Ascending aorta (tissue), 2 donors: ENCODE measurements around the gene ARHGDIB. TPM values are rescaled to one million over a fixed set of nuclear protein-coding genes. Genes with fewer than 3 reads are reported as not detected.

Experiments used
- DNase-seq, 2 donors: peaks; one replicate each; pipeline ENCODE4 v3.0.0-alpha.2; 2019; ENCODE audit warnings: low spot score in 2 of 2
- H3K27ac ChIP-seq, 2 donors: fragments of 200-600 bp; sonication (generic); one replicate each; pipeline ENCODE4 v1.5.1; 2016 to 2017; ENCODE audit warnings: mild to moderate bottlenecking in 1 of 2
- H3K27me3 ChIP-seq: fragments of 200-600 bp; sonication (generic); one replicate; pipeline ENCODE4 v1.5.1; 2017
- H3K36me3 ChIP-seq, 2 donors: fragments of 200-600 bp; sonication (generic); one replicate each; pipeline ENCODE4 v1.5.1; 2016
- H3K4me1 ChIP-seq, 2 donors: fragments of 200-600 bp; sonication (generic); one replicate each; pipeline ENCODE4 v1.5.1; 2016 to 2017; ENCODE audit warnings: mild to moderate bottlenecking in 1 of 2
- H3K4me3 ChIP-seq, 2 donors: fragments of 200-600 bp; sonication (generic); one replicate each; pipeline ENCODE4 v1.5.1; 2016 to 2017; ENCODE audit warnings: mild to moderate bottlenecking in 1 of 2
- H3K9me3 ChIP-seq, 2 donors: fragments of 200-600 bp; sonication (generic); one replicate each; pipeline ENCODE4 v1.5.1; 2016
- CTCF ChIP-seq, 3 experiments: fragments of 200-600 bp in 2 of 3; fragments of 450-650 bp in 1 of 3; sonication (generic) in 2 of 3; IDR thresholded peaks; one replicate each; pipeline ENCODE4 v1.5.1; 2016 to 2019; ENCODE audit warnings: antibody characterized with exemption in 3 of 3, mild to moderate bottlenecking in 1 of 3, moderate library complexity in 1 of 3
- intact Hi-C: fragments of 100-400 bp; cut with DNase I; formaldehyde crosslinking; loops from one replicate; pipeline ENCODE4 v1.15.1; 2023
- total RNA-seq: library from RNA; depleted of rRNA; stranded (reverse); fragments of >200 nt; gene quantifications from one replicate; pipeline ENCODE4 v1.1.0, GENCODE V29; 2016

The ARHGDIB gene
- total RNA-seq, 1 donor from 2014 or later: 87.1 TPM

- peaks cover 0 to 6% of the 10 kb centered on the region in 2 donors for H3K4me1 ChIP-seq
- TF ChIP-seq CTCF (IDR thresholded peaks at IDR 0.05): no peak
- no peak overlapping the region for H3K4me3 ChIP-seq
- H3K27ac ChIP-seq: no peak overlapping the region
- intact Hi-C loops: loop anchor here (5.0 to 10.0 kb wide), 3 partner anchors 39 to 356 kb away; a partner anchor contains a TSS
- no peak for DNase-seq
- no peaks in the 10 kb centered on the region for H3K27me3 ChIP-seq
- H3K9me3 ChIP-seq: no peaks in the 10 kb centered on the region
- no peaks in the 10 kb centered on the region for H3K36me3 ChIP-seq
These were observed 29.7 kb upstream of the ARHGDIB start for GRCh38 chr12:14991069-14991468.

DNA sequence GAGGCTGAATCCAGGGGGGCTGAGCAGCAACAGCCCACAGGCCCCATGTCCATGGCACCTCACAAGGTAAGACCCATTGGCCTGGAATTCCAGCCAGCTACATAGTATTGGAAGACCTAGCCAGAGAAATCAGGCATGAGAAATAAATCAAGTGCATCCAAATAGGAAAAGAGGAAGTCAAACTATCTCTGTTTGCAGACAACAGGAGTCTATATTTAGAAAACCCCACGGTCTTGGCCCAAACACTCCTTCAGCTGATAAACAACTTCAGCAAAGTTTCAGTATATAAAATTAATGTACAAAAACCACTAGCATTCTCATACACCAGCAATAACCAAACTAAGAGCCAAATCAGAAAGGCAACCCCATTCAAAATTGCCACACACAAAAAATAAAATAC lies 28.4 kb upstream of the ARHGDIB start:
- no peak for TF ChIP-seq CTCF (IDR thresholded peaks at IDR 0.05)
- no peaks in the 10 kb centered on the region for H3K27me3 ChIP-seq
- H3K4me3 ChIP-seq: no peak overlapping the region
- H3K9me3 ChIP-seq: no peaks in the 10 kb centered on the region
- H3K36me3 ChIP-seq: no peaks in the 10 kb centered on the region
- no peaks in the 10 kb centered on the region for H3K4me1 ChIP-seq
- intact Hi-C loops: loop anchor here (5.0 to 10.0 kb wide), 3 partner anchors 37 to 355 kb away; a partner anchor contains a TSS
- no peak for DNase-seq
- no peak overlapping the region for H3K27ac ChIP-seq

GRCh38 chr12:14988035-14988434 lies 26.6 kb upstream of the ARHGDIB start:
- H3K4me3 ChIP-seq: no peak overlapping the region
- DNase-seq: no peak
- no peak for TF ChIP-seq CTCF (IDR thresholded peaks at IDR 0.05)
- H3K9me3 ChIP-seq: no peaks in the 10 kb centered on the region
- H3K27me3 ChIP-seq: no peaks in the 10 kb centered on the region
- no peaks in the 10 kb centered on the region for H3K36me3 ChIP-seq
- H3K27ac ChIP-seq: no peak overlapping the region
- no peaks in the 10 kb centered on the region for H3K4me1 ChIP-seq
- intact Hi-C loops: no loop called here

GRCh38 chr12:14986449-14986848 lies 25.0 kb upstream of the ARHGDIB start:
- Histone ChIP-seq H3K4me3 (no peak overlapping the region), H3K4me1 (no peaks in the 10 kb centered on the region), H3K27me3 (no peaks in the 10 kb centered on the region), H3K36me3 (no peaks in the 10 kb centered on the region), H3K9me3 (no peaks in the 10 kb centered on the region), H3K27ac (no peak overlapping the region)
- peak in 1 of 3 experiments; percentile 6 for TF ChIP-seq CTCF (IDR thresholded peaks at IDR 0.05)
- intact Hi-C loops: no loop called here
- no peak for DNase-seq

DNA sequence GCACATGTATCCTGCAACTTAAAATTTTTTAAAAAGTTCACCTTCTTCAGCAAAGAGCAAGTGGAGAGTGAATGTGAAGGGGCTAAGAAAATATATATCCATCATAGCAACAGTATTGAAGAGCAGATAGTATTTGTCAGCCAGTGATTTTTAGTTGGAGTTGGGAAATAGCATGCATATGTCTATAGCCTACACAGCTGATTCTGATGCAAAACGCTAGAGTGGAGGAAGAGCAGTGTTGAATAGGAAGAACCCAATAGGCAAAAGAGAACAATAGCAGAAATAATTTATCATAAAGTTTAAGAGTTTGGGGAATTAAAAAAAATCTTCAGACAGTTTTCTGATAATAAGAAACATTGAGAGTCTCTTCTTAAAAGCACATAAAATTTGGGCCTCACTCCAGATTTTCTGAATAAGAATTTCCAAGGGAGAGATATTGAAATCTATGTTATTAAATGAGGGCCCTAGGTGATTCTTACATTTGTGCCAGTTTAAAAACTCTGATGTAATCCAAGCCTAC lies 23.4 kb upstream of the ARHGDIB start:
- H3K36me3 ChIP-seq: no peaks in the 10 kb centered on the region
- no peak for TF ChIP-seq CTCF (IDR thresholded peaks at IDR 0.05)
- intact Hi-C loops: no loop called here
- no peak for DNase-seq
- H3K9me3 ChIP-seq: no peaks in the 10 kb centered on the region
- H3K4me1 ChIP-seq: no peaks in the 10 kb centered on the region
- no peak overlapping the region for H3K4me3 ChIP-seq
- H3K27me3 ChIP-seq: no peaks in the 10 kb centered on the region
- no peak overlapping the region for H3K27ac ChIP-seq

- intact Hi-C loops: no loop called here
- H3K4me3 ChIP-seq: no peak overlapping the region
- H3K27me3 ChIP-seq: no peaks in the 10 kb centered on the region
- H3K4me1 ChIP-seq: no peaks in the 10 kb centered on the region
- DNase-seq: no peak
- H3K9me3 ChIP-seq: no peaks in the 10 kb centered on the region
- no peak for TF ChIP-seq CTCF (IDR thresholded peaks at IDR 0.05)
- no peaks in the 10 kb centered on the region for H3K36me3 ChIP-seq
- H3K27ac ChIP-seq: no peak overlapping the region
These were observed 22.6 kb upstream of the ARHGDIB start for GRCh38 chr12:14984036-14984435.
